ENCODE results near the gene PITHD1.
"Not testable (repeated sequence)": the region's sequence is repeated elsewhere in the genome, so short reads cannot be mapped to it uniquely, and the experiment has no call there.

The PITHD1 gene

GRCh38 chr1:23817633-23818032 lies 39.4 kb downstream of the PITHD1 start:
- no peak for DNase-seq (ENCODE audit: low read depth)
- no peak for TF ChIP-seq CTCF (conservative IDR thresholded peaks at IDR 0.05; ENCODE audit: low read depth, low read length)
- no peak overlapping the region for H3K4me3 ChIP-seq (ENCODE audit: low read length)

GRCh38 chr1:23823767-23824166 lies 45.5 kb downstream of the PITHD1 start:
- DNase-seq (ENCODE audit: low read depth), result no peak
- H3K4me3 ChIP-seq (ENCODE audit: low read length), result no peak overlapping the region
- TF ChIP-seq CTCF (conservative IDR thresholded peaks at IDR 0.05; ENCODE audit: low read depth, low read length), result no peak

GRCh38 chr1:23824711-23825075 lies 46.5 kb downstream of the PITHD1 start:
- DNase-seq (ENCODE audit: low read depth), result no peak
- H3K4me3 ChIP-seq (ENCODE audit: low read length), result peak overlapping the region; percentile 97
- no peak for TF ChIP-seq CTCF (conservative IDR thresholded peaks at IDR 0.05; ENCODE audit: low read depth, low read length)

- DNase-seq (ENCODE audit: low read depth), result no peak
- TF ChIP-seq CTCF (conservative IDR thresholded peaks at IDR 0.05; ENCODE audit: low read depth, low read length), result no peak
- H3K4me3 ChIP-seq (ENCODE audit: low read length), result peak within 1 kb of the TSS; percentile 97
These were observed 47.0 kb downstream of the PITHD1 start, which contains the start of gene HMGCL for GRCh38 chr1:23825076-23825761. TSS of gene HMGCL (minus strand) at chr1:23825429. CDS start at chr1:23825415, 14 bp downstream.

GRCh38 chr1:23825762-23826522 lies 47.7 kb downstream of the PITHD1 start:
- no peak for TF ChIP-seq CTCF (conservative IDR thresholded peaks at IDR 0.05; ENCODE audit: low read depth, low read length)
- no peak for DNase-seq (ENCODE audit: low read depth)
- H3K4me3 ChIP-seq (ENCODE audit: low read length), result peak overlapping the region; percentile 97

- DNase-seq (ENCODE audit: low read depth); H3K4me3 ChIP-seq (ENCODE audit: low read length): not testable (repeated sequence)
These were observed 48.4 kb downstream of the PITHD1 start for GRCh38 chr1:23826590-23826989.

GRCh38 chr1:23827717-23828116 lies 49.5 kb downstream of the PITHD1 start:
- DNase-seq (ENCODE audit: low read depth), result no peak
- H3K4me3 ChIP-seq (ENCODE audit: low read length), result no peak overlapping the region
- TF ChIP-seq CTCF (conservative IDR thresholded peaks at IDR 0.05; ENCODE audit: low read depth, low read length), result no peak

- DNase-seq (ENCODE audit: low read depth); H3K4me3 ChIP-seq (ENCODE audit: low read length): not testable (repeated sequence)
These were observed 55.9 kb downstream of the PITHD1 start for GRCh38 chr1:23834156-23834555.

Data from retinal pigment epithelial cell (primary cell).